HEK293 (cell line): ENCODE results near the gene CSF1.

ENCODE experiments used
- GLIS1 ChIP-seq: fragments of 450-650 bp; formaldehyde crosslinking; IDR thresholded peaks from 2 replicates; pipeline ENCODE4 v1.5.1; 2016; ENCODE audit warnings: missing biosample characterization, missing genetic modification characterization
- KLF7 ChIP-seq: fragments of 450-650 bp; formaldehyde crosslinking; IDR thresholded peaks from 2 replicates; pipeline ENCODE4 v1.5.1; 2016; ENCODE audit warnings: missing biosample characterization, missing genetic modification characterization, borderline replicate concordance
- KLF9 ChIP-seq: fragments of 450-650 bp; formaldehyde crosslinking; IDR thresholded peaks from 2 replicates; pipeline ENCODE4 v1.5.1; 2016; ENCODE audit warnings: missing biosample characterization, missing genetic modification characterization, low read depth
- MZF1 ChIP-seq: fragments of 450-650 bp; formaldehyde crosslinking; IDR thresholded peaks from 2 replicates; pipeline ENCODE4 v1.5.1; 2017; ENCODE audit warnings: missing biosample characterization, missing genetic modification characterization, borderline replicate concordance
- YY1 ChIP-seq: fragments of 450-650 bp; formaldehyde crosslinking; IDR thresholded peaks from 2 replicates; pipeline ENCODE4 v1.5.1; 2018; ENCODE audit warnings: missing biosample characterization, missing genetic modification characterization
- ZBTB11 ChIP-seq: fragments of 450-650 bp; formaldehyde crosslinking; conservative IDR thresholded peaks from 2 replicates; pipeline ENCODE4 v1.5.1; 2016; ENCODE audit warnings: low read depth, missing biosample characterization, missing genetic modification characterization
- ZFP69B ChIP-seq: fragments of 450-650 bp; formaldehyde crosslinking; IDR thresholded peaks from 2 replicates; pipeline ENCODE4 v1.5.1; 2016; ENCODE audit warnings: missing biosample characterization, missing genetic modification characterization
- ZNF146 ChIP-seq: fragments of 450-650 bp; formaldehyde crosslinking; IDR thresholded peaks from 2 replicates; pipeline ENCODE4 v1.5.1; 2016; ENCODE audit warnings: missing biosample characterization, missing genetic modification characterization
- ZNF157 ChIP-seq: fragments of 450-650 bp; formaldehyde crosslinking; IDR thresholded peaks from 2 replicates; pipeline ENCODE4 v1.5.1; 2016; ENCODE audit warnings: missing biosample characterization, missing genetic modification characterization
- ZNF223 ChIP-seq: fragments of 450-650 bp; formaldehyde crosslinking; IDR thresholded peaks from 2 replicates; pipeline ENCODE4 v1.5.1; 2016; ENCODE audit warnings: missing biosample characterization, missing genetic modification characterization
- ZNF311 ChIP-seq: fragments of 450-650 bp; formaldehyde crosslinking; IDR thresholded peaks from 2 replicates; pipeline ENCODE4 v1.5.1; 2017; ENCODE audit warnings: missing biosample characterization, missing genetic modification characterization, borderline replicate concordance
- ZNF350 ChIP-seq: fragments of 450-650 bp; formaldehyde crosslinking; IDR thresholded peaks from 2 replicates; pipeline ENCODE4 v1.5.0; 2017; ENCODE audit warnings: missing biosample characterization, mild to moderate bottlenecking, missing genetic modification characterization
- ZNF488 ChIP-seq: fragments of 450-650 bp; formaldehyde crosslinking; IDR thresholded peaks from 2 replicates; pipeline ENCODE4 v1.5.1; 2016; ENCODE audit warnings: missing biosample characterization, missing genetic modification characterization
- ZNF521 ChIP-seq: fragments of 450-650 bp; formaldehyde crosslinking; IDR thresholded peaks from 2 replicates; pipeline ENCODE4 v1.5.1; 2017; ENCODE audit warnings: missing biosample characterization, mild to moderate bottlenecking, missing genetic modification characterization
- ZNF544 ChIP-seq: fragments of 450-650 bp; formaldehyde crosslinking; IDR thresholded peaks from 2 replicates; pipeline ENCODE4 v1.5.0; 2017; ENCODE audit warnings: missing biosample characterization, missing genetic modification characterization
- ZNF549 ChIP-seq: fragments of 450-650 bp; IDR thresholded peaks from 2 replicates; pipeline ENCODE4 v1.5.1; 2018; ENCODE audit warnings: missing biosample characterization, missing genetic modification characterization, mild to moderate bottlenecking, inconsistent platforms, moderate library complexity
- ZNF555 ChIP-seq: fragments of 450-650 bp; formaldehyde crosslinking; conservative IDR thresholded peaks from 2 replicates; pipeline ENCODE4 v1.5.1; 2017; ENCODE audit warnings: missing biosample characterization, mild to moderate bottlenecking, missing genetic modification characterization, inconsistent platforms
- ZNF658 ChIP-seq: fragments of 450-650 bp; formaldehyde crosslinking; IDR thresholded peaks from 2 replicates; pipeline ENCODE4; 2016; ENCODE audit warnings: missing biosample characterization, missing genetic modification characterization
- ZNF677 ChIP-seq: fragments of 450-650 bp; IDR thresholded peaks from 2 replicates; pipeline ENCODE4 v1.5.0; 2018; ENCODE audit warnings: missing biosample characterization, mild to moderate bottlenecking, missing genetic modification characterization, moderate library complexity
- ZNF692 ChIP-seq: fragments of 450-650 bp; formaldehyde crosslinking; IDR thresholded peaks from 2 replicates; pipeline ENCODE4 v1.5.1; 2016; ENCODE audit warnings: missing biosample characterization, missing genetic modification characterization
- ZNF76 ChIP-seq: fragments of 450-650 bp; formaldehyde crosslinking; IDR thresholded peaks from 2 replicates; pipeline ENCODE4; 2016; ENCODE audit warnings: low read depth, missing biosample characterization, missing genetic modification characterization, borderline replicate concordance
- ZNF768 ChIP-seq: fragments of 450-650 bp; formaldehyde crosslinking; IDR thresholded peaks from 2 replicates; pipeline ENCODE4 v1.5.1; 2018; ENCODE audit warnings: missing biosample characterization, mild to moderate bottlenecking, missing genetic modification characterization
- ZNF776 ChIP-seq: fragments of 450-650 bp; formaldehyde crosslinking; IDR thresholded peaks from 2 replicates; pipeline ENCODE4 v1.5.0; 2017; ENCODE audit warnings: missing biosample characterization, missing genetic modification characterization, borderline replicate concordance
- TF ChIP-seq, protein P1 (sequence below): fragments of 450-650 bp; IDR thresholded peaks from 2 replicates; pipeline ENCODE4 v1.5.1; 2018; ENCODE audit warnings: missing biosample characterization, missing genetic modification characterization
- TF ChIP-seq, protein P2 (sequence below): fragments of 450-650 bp; formaldehyde crosslinking; IDR thresholded peaks from 2 replicates; pipeline ENCODE4 v1.5.1; 2017; ENCODE audit warnings: missing biosample characterization, missing genetic modification characterization
- TF ChIP-seq, protein P3 (sequence below): fragments of 450-650 bp; formaldehyde crosslinking; IDR thresholded peaks from 2 replicates; pipeline ENCODE4 v1.5.1; 2017; ENCODE audit warnings: missing biosample characterization, missing genetic modification characterization
- TF ChIP-seq, protein P4 (sequence below): fragments of 450-650 bp; formaldehyde crosslinking; IDR thresholded peaks from 2 replicates; pipeline ENCODE4 v1.5.1; 2016; ENCODE audit warnings: missing biosample characterization, missing genetic modification characterization

Gene CSF1

DNA sequence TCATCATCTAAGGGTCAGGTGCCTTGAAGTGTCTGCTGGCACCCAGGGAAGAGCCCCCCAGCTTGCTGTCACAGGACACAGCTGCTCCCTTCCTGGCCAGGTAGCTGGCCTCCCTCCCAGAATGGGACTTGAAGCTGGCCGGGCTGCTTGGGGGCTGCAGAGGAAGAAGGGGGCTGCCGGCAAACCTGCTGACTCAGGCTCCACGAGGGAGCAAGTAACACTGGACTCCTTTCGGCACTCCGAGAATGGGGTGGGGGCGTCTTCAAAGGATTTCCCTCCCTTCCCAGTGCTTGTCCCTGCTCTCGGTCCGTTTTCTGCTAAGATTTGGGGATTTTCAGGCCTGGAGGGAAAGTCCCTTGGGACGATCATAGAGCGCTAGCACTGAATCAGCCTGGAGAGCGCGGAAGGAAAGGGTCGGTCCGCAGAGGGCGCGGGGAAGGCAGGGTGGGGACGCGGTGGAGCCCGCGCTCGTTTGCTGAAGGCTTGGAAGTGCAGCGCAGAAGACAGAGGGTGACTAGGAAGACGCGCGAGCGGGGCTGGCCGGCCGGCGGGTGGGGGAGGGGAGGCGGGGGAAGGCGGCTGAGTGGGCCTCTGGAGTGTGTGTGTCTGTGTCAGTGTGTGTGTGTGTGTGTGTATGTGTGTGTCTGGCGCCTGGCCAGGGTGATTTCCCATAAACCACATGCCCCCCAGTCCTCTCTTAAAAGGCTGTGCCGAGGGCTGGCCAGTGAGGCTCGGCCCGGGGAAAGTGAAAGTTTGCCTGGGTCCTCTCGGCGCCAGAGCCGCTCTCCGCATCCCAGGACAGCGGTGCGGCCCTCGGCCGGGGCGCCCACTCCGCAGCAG is at the start of gene CSF1 (continued):
- TF ChIP-seq ZNF311 (tag by site-specific recombination) (no peak), ZNF776 (tag by site-specific recombination) (no peak; the same call in 1 of the 2 replicates), ZNF76 (peak; percentile 86), ZNF692 (tag by site-specific recombination) (peak; percentile 94), ZNF223 (tag by site-specific recombination) (peak; percentile 45; the same call in 1 of the 2 replicates), ZNF677 (tag by site-specific recombination) (no peak), ZNF549 (no peak), MZF1 (tag by site-specific recombination) (no peak; the same call in 1 of the 2 replicates), KLF7 (tag by site-specific recombination) (no peak), ZNF350 (tag by site-specific recombination) (no peak), ZNF658 (no peak), YY1 (tag by site-specific recombination) (no peak), ZNF488 (tag by site-specific recombination) (peak; percentile 29; the same call in 1 of the 2 replicates), ZNF555 (no peak), KLF9 (peak; percentile 62; the same call in 1 of the 2 replicates), ZNF544 (no peak), ZNF157 (tag by site-specific recombination) (no peak), ZNF768 (tag by site-specific recombination) (no peak), ZNF146 (tag by site-specific recombination) (peak; percentile 24), GLIS1 (tag by site-specific recombination) (peak; percentile 83), ZFP69B (peak; percentile 83), ZNF521 (tag by site-specific recombination) (no peak), ZBTB11 (tag by site-specific recombination) (no peak; the same call in none of the 2 replicates)
- TF ChIP-seq, protein P1, sequence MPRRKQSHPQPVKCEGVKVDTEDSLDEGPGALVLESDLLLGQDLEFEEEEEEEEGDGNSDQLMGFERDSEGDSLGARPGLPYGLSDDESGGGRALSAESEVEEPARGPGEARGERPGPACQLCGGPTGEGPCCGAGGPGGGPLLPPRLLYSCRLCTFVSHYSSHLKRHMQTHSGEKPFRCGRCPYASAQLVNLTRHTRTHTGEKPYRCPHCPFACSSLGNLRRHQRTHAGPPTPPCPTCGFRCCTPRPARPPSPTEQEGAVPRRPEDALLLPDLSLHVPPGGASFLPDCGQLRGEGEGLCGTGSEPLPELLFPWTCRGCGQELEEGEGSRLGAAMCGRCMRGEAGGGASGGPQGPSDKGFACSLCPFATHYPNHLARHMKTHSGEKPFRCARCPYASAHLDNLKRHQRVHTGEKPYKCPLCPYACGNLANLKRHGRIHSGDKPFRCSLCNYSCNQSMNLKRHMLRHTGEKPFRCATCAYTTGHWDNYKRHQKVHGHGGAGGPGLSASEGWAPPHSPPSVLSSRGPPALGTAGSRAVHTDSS, result no peak
- TF ChIP-seq, protein P2, sequence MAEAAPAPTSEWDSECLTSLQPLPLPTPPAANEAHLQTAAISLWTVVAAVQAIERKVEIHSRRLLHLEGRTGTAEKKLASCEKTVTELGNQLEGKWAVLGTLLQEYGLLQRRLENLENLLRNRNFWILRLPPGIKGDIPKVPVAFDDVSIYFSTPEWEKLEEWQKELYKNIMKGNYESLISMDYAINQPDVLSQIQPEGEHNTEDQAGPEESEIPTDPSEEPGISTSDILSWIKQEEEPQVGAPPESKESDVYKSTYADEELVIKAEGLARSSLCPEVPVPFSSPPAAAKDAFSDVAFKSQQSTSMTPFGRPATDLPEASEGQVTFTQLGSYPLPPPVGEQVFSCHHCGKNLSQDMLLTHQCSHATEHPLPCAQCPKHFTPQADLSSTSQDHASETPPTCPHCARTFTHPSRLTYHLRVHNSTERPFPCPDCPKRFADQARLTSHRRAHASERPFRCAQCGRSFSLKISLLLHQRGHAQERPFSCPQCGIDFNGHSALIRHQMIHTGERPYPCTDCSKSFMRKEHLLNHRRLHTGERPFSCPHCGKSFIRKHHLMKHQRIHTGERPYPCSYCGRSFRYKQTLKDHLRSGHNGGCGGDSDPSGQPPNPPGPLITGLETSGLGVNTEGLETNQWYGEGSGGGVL, result peak; percentile 94
- TF ChIP-seq, protein P3, sequence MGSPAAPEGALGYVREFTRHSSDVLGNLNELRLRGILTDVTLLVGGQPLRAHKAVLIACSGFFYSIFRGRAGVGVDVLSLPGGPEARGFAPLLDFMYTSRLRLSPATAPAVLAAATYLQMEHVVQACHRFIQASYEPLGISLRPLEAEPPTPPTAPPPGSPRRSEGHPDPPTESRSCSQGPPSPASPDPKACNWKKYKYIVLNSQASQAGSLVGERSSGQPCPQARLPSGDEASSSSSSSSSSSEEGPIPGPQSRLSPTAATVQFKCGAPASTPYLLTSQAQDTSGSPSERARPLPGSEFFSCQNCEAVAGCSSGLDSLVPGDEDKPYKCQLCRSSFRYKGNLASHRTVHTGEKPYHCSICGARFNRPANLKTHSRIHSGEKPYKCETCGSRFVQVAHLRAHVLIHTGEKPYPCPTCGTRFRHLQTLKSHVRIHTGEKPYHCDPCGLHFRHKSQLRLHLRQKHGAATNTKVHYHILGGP (tag by site-specific recombination), result peak; percentile 73
- TF ChIP-seq, protein P4, sequence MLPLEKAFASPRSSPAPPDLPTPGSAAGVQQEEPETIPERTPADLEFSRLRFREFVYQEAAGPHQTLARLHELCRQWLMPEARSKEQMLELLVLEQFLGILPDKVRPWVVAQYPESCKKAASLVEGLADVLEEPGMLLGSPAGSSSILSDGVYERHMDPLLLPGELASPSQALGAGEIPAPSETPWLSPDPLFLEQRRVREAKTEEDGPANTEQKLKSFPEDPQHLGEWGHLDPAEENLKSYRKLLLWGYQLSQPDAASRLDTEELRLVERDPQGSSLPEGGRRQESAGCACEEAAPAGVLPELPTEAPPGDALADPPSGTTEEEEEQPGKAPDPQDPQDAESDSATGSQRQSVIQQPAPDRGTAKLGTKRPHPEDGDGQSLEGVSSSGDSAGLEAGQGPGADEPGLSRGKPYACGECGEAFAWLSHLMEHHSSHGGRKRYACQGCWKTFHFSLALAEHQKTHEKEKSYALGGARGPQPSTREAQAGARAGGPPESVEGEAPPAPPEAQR (tag by site-specific recombination), result 0 out of 2 replicates have a peak, but pooled peaks have one; percentile 12
